Measurements from ENCODE around the gene UXS1.

Gene UXS1

DNA sequence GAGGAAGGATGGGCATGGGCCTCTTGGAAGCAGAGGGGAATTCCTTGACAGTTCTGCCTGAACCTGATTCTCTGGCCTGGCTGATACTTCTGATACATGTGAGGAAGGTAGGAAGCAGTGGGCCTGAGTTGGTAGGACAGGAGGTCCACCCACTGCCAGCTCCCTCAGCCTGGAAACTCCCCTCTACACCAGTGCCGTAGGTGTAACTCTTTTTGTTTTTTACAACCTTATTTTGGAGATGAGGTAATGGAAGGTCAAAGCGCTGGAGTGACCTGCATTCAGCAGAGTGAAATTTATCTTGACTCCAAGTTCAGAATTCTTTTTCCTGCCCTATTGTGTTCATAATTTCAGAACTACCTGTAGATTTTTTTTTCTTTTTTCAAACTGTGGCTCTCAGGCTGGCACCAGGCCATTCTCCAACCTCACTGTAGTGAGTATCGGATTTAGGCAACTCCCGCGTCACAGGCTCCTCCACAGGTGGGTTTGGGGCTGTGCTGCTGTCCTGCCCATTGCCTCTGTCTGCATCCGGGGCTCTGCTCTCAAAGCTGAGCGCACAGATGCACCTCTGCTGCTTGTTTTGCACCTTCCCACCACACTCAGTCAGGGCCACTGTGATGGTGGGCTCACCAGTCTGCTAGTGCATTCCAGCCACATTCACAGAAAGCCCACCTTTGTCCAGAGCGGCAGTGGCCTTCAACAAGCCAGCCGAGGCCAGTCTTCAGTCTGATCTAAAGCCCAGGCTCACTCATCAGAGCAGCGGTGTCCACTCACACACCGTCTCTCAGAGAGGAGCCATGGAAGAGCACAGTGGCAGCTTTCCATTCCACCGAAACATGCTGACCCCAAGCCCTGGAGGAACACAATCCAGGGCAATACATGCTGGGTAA, 87.2 kb downstream of the UXS1 start:
- no peak for DNase-seq

DNA sequence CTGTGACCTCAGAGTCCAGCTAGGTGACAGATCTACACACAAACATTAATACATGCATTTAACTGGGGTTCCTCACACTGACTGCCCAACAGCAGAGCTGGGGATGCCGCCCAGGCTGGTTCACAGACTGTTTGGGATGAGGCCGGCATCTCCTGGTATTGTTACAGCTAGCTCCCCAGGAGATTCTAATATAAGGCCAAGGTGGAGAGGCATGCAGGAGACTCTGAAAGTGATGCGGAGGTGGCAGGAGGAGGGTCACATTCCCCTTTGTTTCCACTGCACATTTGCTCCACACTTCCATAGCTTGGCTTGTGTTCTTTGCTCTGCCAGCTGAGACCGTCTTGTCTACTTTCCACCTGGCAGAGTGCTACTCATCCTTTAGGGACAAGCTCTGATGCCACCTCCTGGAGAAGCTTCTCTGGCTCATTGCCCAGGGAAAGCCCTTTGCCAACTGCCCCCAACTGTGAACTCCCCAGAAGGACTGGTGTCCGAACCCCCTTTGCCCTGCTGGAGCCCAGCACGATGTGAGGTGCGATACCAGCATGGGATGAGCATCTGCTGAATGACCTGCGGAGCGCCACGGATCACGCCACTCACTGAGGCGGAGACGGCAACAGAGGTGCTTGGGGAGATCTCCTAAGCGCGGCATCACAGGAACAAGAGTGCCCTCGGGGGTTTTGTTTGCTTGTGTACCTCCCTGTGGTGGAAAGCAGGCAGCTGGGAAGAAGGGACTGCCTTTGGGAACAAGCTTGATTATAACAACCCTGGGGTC, 88.8 kb downstream of the UXS1 start:
- no peak for DNase-seq

DNA sequence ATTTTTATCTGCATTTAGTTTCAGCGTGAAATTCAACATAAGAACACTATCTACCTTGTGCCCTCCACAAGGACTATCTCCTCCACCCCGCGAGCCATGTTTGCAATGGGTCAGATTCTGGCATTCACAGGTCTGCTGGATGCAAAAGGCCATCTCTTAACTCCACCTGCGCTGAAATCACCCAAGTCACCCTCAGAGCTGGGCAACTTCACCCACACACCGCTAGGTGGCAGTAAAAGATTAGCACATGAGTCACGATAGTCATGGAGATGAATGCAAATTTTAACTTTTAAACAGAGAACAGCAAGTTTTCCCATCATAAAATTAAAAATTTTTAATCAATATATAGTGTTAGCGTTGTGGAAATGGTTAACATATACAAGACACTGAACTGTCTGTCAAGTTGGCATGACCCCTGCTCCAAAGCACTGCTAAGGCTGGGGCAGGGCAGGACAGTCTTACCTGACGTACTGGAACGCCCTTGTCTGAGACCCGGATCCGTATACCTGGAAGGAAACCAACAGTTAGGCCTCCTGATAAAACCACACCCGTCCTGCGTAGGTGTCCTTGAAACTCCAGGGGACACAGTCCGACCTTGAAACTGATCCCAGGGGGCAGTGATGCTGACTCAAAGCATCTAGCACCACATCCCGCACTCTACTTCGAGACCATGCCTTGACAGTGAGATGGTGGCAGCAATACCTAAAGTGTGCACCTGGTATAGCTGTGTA, 89.6 kb downstream of the UXS1 start:
- DNase-seq: no peak

DNA sequence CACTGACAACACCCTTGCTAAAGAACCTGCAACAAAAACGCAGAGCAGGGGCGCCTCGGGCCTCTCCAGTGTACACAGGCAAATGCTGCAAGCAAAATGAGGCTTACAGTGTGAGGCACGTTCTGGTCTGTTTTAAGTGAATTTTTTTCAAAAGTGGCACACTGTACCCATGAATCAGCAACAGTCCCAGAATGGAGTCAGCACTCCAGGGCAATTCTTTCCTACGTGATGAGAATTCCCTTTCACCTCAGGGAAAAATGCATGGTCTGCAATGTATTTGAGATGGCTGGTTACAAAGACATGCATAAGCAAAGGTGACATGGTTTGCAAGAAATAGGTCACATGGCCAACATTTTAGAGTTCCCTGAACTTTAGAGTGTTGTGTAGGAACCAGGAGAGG, 94.4 kb downstream of the UXS1 start:
- DNase-seq: no peak

DNA sequence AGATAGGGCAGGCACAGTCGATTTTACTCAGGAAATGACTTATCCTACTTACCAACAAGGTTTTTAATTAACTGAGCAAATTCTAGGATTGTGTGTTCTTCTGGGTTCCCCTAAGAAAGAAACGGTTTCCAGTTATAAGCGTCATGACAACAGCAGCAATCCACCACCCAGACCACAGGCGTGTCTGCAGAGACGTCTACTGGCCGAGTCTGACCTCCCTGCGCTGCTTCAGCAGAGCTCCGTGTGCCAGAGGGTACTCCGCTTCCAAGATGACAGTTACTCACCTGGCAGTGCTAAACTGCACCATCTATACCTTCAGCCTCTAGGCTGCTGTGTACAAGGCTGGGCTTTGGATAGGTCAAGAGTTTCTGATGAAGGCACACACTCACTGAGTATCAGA, 95.4 kb downstream of the UXS1 start:
- DNase-seq: no peak

DNA sequence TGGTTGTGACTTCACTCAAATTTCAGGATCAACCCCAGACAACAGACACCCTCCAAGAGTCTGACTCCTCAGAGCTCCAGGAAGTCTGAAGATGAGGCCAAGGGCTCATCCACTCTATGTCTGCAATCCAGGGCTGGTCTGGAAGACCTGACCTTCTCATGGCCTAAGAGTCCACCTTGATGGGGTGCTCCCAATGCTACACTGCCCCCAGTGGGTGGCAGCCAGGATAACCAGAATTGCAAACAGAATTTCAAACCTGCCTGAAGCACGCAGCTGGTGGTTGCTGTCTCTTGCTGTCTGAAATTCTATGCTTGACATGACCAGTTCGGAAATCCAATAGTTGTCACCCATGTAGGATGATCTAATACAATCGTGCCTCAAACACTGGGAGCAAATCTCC, 96.0 kb downstream of the UXS1 start:
- no peak for DNase-seq

DNA sequence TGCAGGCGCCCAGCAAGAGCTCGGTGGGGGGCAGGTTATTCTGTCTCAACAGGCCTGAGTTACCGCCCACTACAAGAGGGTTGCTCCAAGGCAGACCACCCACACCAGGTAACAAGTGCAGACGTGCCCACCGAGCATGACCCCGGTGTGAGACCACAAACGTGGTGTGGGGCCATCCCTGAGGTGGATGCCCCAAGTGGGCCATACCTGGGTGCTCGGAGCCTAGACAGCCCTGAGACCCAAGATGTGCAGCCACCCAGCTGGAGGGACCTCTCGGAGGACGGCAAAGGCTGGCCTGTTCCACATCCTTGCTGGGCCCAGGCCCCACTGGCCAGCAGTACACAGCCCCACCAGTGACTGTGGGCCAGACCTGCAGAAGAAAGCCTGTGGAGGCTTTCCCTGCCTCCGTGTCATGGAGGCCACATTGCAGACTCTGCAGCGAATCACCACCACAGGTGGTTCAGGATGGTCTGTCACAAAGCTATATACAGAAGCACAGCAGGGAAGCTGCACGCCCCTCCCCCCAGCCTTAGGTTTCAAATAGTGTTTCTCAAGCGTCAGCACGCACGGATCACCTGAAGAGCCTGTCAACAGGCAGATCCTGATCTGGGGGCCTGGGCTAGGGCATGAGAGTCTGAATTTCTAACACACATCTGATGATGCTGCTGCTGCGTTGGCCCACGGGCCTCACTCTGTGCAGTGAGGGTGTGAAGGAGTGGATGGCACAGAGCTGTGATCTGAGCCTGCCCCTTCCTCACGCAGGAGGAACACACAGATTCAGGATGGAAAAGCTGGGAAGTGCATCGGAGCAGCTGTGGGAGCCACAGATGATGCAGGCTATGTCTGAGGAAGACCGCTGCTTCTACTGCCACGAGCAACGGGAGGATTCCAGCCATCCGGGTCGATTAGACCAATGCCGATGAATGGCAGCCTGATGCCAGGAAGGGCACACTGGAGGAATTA, 96.8 kb downstream of the UXS1 start:
- DNase-seq: no peak

DNA sequence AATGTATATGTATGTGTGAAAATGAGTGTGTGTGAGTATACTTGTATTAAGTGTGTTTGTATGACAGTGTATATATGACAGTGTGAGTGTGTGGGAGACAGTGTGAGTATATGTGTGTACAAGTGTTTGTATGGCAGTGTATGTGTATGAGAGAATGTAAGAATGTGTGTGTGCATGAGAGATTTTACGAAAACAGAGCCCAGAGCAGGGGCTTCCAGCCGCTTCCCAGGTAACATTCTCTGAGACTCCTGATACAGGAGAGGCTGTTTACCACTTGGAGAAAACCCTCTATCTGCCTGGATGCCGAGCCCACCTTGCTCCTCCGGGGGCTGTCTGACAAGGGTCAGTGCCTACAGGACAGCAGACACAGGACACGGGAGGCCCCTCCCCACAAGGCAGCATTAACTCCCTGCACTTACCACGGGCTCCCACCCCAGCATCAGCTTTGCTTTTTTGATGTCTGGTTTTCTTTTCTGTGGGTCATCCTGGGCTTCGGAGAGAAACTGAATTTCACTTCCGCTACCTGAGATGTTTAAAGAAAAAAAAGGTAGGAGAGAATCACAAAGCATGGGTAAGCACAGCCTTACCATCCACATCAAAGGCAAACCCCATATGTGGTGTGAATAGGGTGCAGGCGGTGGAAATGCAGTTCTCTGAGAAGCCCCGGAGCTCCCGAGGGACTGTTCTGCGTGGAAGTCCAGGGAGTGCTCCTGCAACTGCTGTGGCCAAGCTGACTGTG, 97.6 kb downstream of the UXS1 start:
- no peak for DNase-seq

DNA sequence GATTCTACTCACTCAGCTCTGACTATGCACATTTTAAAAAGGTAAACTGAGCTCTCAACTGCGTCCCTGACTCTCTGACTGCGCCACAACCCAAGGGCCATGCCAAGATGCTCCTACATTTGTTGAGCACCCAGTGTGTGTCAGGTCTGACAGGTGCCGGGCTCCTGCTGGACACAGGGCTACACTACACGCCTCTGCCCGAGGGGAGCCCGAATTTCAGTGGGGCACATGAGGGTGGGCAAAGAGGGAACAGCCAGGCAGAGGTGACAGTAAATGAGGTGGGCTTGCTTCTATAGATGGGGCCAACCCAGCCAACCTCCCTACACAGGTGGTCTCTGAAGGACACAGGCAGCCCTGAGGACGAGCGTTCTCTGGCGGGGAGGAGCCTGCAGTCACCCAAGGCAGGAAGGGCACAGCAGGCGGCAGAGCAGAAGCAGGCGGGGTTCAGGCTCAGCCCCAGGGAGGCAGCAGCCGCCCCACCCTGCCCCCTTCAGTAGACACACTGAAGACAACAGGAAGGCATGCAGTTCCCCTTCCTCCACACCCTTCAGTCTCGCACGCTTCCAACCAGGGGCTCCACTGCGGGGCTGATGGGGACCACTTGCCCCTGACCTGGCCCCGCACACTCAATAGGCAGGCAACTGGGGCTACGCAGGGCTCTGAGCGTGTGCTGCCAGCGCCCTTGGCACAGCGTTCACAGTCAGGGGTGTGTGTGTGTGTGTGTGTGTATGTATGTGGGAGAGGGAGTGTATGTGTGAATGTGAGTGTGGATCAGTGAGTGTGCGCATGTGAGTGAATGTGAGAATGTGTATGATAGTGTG, 98.4 kb downstream of the UXS1 start:
- no peak for DNase-seq

DNA sequence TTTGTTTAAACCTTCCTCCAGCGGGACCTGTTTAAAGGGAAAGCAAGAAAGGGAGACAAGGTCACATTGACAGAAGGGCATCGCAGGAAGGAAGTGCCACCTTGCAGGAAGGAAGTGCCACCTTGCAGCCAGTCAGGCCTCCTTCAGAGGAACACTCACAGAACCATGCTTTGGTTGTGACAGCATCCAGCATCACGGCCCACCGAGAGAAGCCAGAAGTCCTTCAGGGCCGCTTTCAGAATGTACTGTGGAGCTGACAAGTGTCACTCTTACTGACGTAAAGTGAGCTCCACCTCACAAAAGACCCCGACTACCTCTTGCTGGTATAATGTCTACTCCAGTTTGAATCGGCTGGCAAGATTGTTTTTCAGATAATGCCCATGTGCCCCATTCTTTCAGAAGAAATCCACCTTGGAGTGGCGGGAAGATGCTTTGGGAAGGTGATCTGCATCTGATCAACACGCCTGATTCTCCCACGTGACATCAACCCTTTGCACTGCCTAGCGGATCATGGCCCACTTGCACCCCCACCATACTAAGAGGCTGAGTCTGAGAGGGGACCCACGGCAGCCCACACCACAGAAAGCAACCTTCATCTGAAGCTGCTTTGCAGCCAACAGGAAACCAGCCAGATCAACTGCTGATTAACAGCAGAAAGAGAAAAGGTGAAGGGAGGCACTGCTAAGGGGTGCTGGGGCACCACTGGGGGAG, 99.8 kb downstream of the UXS1 start:
- no peak for DNase-seq

DNA sequence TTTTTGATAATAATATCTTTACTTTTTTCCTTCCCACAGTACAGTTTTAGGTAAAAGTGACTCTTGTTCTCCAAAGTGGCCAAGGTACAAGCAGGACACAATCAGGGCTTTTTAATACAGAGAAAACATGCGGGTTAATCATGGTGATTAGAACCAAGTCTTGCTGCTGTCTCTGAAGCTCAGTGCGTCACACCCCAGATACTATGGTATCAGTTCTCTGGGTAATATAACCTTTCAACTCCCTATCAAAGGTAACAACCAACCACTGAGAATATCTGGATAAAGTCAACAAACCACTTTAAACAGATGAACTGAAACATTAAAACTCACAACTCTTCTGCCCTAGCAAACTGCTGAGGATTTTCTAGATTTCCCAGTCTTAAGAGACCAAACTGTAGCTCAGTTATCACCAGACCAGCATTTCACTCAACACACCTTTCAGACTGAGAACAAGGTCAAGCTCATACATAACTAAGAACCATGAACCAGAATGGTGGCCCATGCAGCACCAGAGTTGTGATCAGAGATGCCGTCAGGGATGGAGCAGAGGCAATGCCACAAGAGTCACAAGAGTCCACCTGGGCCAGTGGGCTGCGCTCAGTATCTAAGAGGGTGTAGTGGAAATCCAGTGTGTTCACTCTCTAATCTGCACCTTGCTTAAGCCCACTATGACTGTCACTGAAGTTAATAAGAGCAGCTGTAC, 103.0 kb downstream of the UXS1 start:
- DNase-seq: no peak

DNA sequence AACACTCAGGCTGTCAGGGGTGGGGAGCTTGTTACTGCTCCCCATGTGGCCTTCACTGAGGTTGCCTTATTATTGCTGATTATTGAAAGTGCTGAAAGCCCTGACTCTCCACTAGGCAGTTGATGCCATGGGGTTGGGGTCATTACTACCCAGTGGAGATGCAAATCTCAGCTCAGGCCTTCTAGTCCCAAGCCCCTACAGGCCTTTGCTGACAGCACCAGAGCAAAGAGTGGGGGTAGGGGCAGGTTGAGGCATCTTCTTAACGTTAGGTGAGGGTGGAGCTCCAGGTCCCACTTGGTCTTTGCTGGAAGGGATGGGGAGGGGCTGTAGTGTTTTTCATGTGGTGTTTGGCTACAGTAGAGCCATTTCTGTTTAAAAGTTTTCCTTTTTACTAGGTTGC, 104.5 kb downstream of the UXS1 start:
- no peak for DNase-seq

DNA sequence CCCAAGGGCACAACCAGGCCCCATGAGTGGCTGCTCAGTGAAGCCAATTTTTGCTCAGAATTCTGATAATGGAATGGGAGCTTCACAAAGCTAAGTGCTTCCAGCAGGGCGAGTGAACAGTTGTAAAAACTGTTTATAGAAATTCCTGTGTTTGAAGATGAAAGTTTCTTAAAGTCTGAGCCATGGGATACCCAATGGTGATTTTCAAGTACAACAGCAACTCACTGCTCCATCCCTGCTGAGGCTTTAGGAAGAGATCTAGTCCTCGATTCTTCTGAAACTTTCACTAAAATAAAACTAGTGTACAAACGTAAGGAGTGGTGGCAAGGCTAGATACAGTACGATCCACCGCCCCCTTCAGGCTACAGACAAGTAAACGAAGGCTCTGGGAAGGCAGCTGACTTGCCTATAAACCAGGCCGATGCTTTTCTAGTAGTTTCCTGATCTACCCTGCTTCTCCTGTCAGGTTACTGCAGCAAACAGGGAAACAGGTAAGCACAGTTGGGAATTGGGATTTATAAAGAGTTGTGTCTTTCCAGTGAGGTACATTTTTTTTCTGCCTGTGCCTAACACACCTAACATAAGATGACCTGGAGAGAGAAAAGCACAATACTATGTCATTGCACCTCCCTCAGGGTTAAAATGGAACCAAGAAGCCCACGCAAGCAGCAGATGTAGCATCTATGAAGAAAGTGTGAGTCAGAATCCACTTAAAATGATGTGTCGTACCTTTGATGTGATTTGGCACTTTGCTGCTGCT, 108.7 kb downstream of the UXS1 start:
- no peak for DNase-seq

DNA sequence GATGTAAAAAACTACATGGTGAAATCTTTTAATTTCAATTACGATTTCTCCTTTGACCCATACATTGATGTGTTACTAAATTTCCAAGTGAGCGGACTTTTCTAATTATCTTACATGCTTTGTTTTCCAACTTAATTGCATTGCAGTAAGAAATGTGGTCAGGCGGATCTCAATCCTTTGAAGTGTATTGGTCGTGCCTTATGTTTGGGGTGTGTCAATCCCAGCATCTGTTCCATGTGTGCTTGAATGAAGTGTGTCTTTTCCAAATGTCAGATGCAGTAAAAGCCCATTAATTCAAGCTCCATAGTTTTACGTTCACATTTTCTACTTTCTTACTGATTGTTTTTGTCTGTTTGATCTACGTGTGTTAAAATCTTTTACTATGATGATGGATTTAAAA, 113.1 kb downstream of the UXS1 start:
- DNase-seq: no peak

DNA sequence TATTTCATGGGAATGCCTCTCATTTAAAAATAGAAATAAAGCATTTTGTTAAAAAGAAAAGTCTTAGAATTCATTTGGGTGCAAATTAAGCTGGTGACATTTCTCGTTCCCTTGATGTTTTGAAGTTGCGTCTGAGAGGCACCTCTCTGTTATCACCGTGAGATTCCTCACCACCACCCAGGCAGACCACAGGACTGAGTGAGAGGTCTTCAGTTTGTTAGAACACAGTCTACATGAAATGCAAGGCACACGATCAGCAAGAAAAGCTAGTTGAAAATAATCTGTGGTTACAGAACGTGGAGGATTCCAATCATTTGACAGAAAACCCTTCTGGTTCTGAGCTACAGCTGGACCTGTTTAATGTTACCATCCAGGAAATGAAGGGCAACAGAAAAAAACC, 116.0 kb downstream of the UXS1 start:
- no peak for DNase-seq

DNA sequence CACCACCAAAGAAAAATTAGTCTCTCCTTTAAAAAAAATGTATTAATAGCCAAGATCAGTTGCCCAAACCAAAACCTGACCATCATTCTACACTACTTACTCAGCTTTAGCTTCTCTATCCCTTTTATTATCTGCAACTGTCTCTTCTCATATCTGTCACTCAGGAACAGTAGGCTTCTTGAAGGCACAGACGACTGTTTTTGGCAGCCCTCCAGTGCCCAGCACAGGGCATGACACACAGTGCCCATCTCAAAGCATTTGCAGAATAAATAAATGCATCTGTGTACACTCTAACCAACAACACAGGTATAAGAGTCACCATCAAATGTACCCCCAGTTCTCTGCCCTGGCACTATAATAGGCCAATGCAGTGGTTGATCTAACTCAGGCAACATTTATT, 117.2 kb downstream of the UXS1 start:
- no peak for DNase-seq

DNA sequence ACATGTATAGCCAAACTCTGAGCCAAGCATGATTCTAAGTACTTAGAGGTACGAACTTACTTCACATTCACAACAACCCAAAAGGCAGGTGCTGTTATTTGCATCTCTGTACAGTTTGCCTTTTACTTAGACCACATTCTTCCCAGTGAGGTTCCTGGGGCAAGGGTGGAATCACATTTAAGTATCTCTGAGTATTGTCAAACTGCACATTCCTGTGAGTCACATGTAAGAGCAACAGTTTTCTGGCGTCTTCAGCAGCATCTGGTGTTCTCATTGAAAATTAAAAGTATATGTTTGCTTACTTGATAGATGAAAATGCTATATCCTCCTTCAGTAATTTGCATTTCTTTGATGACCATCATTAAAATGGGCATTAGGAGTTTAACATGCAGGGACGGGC, 119.1 kb downstream of the UXS1 start:
- no peak for DNase-seq

DNA sequence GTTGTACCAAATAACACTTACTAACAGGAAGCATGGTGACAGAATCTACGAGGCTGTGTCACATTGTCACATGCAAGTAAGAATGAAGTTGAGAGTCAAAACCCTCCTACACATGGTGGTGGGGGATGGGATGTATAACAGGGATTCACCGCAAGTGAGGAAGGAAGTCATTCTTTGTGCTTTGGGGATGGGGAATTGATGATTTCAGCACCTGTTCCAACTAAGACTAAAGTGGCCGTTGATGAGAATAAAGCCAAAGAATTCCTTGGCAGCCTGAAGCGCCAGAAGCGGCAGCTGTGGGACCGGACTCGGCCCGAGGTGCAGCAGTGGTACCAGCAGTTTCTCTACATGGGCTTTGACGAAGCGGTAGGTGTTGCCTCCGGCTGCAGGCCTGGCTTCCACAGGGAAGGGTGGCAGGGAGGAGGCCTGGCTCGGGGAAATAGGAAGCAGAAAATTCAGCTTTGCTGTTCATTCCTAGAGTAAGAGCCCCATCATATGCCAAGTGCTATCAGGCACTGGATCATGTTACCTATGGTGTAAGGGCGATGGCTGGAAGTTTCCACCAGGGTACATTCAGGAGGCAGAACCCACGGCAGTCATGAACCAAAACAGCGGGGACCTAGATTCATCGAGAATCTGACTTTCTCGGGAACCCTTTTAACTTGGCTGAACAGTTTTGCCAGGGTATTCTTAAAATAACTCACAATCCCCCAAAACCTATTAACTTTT, 120.3 kb downstream of the UXS1 start:
- no peak for DNase-seq

Data from NCI-H1417 treated with DMSO at 0.1 percent for 48 hours (cell line).